Fibroblast of skin of scalp (primary cell): Measurements from ENCODE around the gene RNF181. TPM values are rescaled to one million over a fixed set of nuclear protein-coding genes. Genes with fewer than 3 reads are reported as not detected.
"Not testable (repeated sequence)": the region's sequence is repeated elsewhere in the genome, so short reads cannot be mapped to it uniquely, and the experiment has no call there.

ENCODE experiments used
- DNase-seq: peaks from one replicate; pipeline ENCODE4 v3.0.0-alpha.2; 2013
- polyA plus RNA-seq, 2 experiments: library from polyadenylated mRNA; unstranded; fragments of 120-200 nt; gene quantifications; one replicate each; pipeline ENCODE4 v1.2.1, GENCODE V29; 2013; ENCODE audit not compliant: insufficient read length in 2 of 2

Gene RNF181
- polyA plus RNA-seq (2013, experiment 1 of 2; ENCODE audit: insufficient read length), result 141 TPM
- polyA plus RNA-seq (2013, experiment 2 of 2; ENCODE audit: insufficient read length), result 121 TPM

- DNase-seq, result peak; percentile 98
These were observed at the start of gene RNF181 for GRCh38 chr2:85595301-85596025. Gene RNF181, plus strand, starts transcription at chr2:85595745. Its CDS starts 19 bp downstream, at chr2:85595764.

GRCh38 chr2:85545780-85546240 lies 49.7 kb upstream of the RNF181 start:
- no peak for DNase-seq

GRCh38 chr2:85547089-85547858 lies 48.3 kb upstream of the RNF181 start:
- no peak for DNase-seq

GRCh38 chr2:85547859-85548607 lies 47.5 kb upstream of the RNF181 start:
- DNase-seq, result no peak

GRCh38 chr2:85548608-85548900 lies 47.0 kb upstream of the RNF181 start:
- no peak for DNase-seq

GRCh38 chr2:85549095-85549494 lies 46.5 kb upstream of the RNF181 start:
- no peak for DNase-seq

- DNase-seq, result peak; percentile 87
These were observed 45.7 kb upstream of the RNF181 start for GRCh38 chr2:85549826-85550225.

- no peak for DNase-seq
These were observed 45.1 kb upstream of the RNF181 start for GRCh38 chr2:85550486-85550885.

- peak; percentile 69 for DNase-seq
These were observed 43.6 kb upstream of the RNF181 start for GRCh38 chr2:85551698-85552678.

GRCh38 chr2:85553184-85553583 lies 42.4 kb upstream of the RNF181 start:
- DNase-seq, result no peak

- no peak for DNase-seq
These were observed 40.4 kb upstream of the RNF181 start for GRCh38 chr2:85554980-85555612.

GRCh38 chr2:85557130-85557529 lies 38.4 kb upstream of the RNF181 start:
- no peak for DNase-seq

GRCh38 chr2:85558160-85558559 lies 37.4 kb upstream of the RNF181 start:
- DNase-seq, result no peak

- DNase-seq, result not testable (repeated sequence)
These were observed 35.2 kb upstream of the RNF181 start for GRCh38 chr2:85560403-85560726.

GRCh38 chr2:85560812-85561279 lies 34.7 kb upstream of the RNF181 start:
- no peak for DNase-seq

- peak; percentile 93 for DNase-seq
These were observed 34.0 kb upstream of the RNF181 start, which contains the start of gene GGCX for GRCh38 chr2:85561280-85562212. Gene GGCX, minus strand, starts transcription at chr2:85561493. Its CDS starts 65 bp downstream, at chr2:85561428.

GRCh38 chr2:85564144-85564563 lies 31.4 kb upstream of the RNF181 start:
- no peak for DNase-seq

- DNase-seq, result no peak
These were observed 29.3 kb upstream of the RNF181 start for GRCh38 chr2:85566265-85566664.

- DNase-seq, result no peak
These were observed 19.8 kb upstream of the RNF181 start for GRCh38 chr2:85575739-85576138.

- DNase-seq, result no peak
These were observed 18.5 kb upstream of the RNF181 start for GRCh38 chr2:85577063-85577385.
